Choroid plexus epithelial cell (primary cell): Measurements from ENCODE around the gene SH3BP5L.

Source experiments
- DNase-seq: peaks from one replicate; pipeline ENCODE4 v3.0.0-alpha.2; 2010; ENCODE audit warnings: low read depth
- H3K4me3 ChIP-seq: 2 replicates; pipeline ENCODE4 v1.5.1; 2011; ENCODE audit warnings: low read depth, mild to moderate bottlenecking, control low read depth, low read length, moderate library complexity
- CTCF ChIP-seq: conservative IDR thresholded peaks from 2 replicates; pipeline ENCODE4 v1.5.1; 2011; ENCODE audit warnings: low read depth, mild to moderate bottlenecking, control low read depth, inconsistent platforms, low read length, moderate library complexity

SH3BP5L gene

GRCh38 chr1:248825909-248826760 lies at the start of gene SH3BP5L:
Gene SH3BP5L (minus strand): TSS chr1:248825915. CDS start chr1:248824935, 980 bp downstream.
- H3K4me3 ChIP-seq, result peak within 1 kb of the TSS; percentile 97
- peak; percentile 98 for DNase-seq
- peak; percentile 73 for TF ChIP-seq CTCF

GRCh38 chr1:248873993-248874533 lies 48.3 kb upstream of the SH3BP5L start:
- DNase-seq, result peak; percentile 93
- H3K4me3 ChIP-seq, result peak overlapping the region; percentile 87
- no peak for TF ChIP-seq CTCF

- DNase-seq, result peak; percentile 98
- peak overlapping the region; percentile 87 for H3K4me3 ChIP-seq
- no peak for TF ChIP-seq CTCF
These were observed 47.8 kb upstream of the SH3BP5L start for GRCh38 chr1:248873409-248873992.

- TF ChIP-seq CTCF, result no peak
- peak overlapping the region; percentile 87 for H3K4me3 ChIP-seq
- DNase-seq, result peak; percentile 80
These were observed 47.2 kb upstream of the SH3BP5L start for GRCh38 chr1:248872752-248873408.

GRCh38 chr1:248871837-248872401 lies 46.2 kb upstream of the SH3BP5L start:
- no peak for TF ChIP-seq CTCF
- no peak for DNase-seq
- H3K4me3 ChIP-seq, result no peak overlapping the region

GRCh38 chr1:248862998-248863881 lies 37.5 kb upstream of the SH3BP5L start:
- peak; percentile 67 for DNase-seq
- no peak for TF ChIP-seq CTCF
- peak overlapping the region; percentile 69 for H3K4me3 ChIP-seq
